Mucosa of stomach (tissue), 1 donor: ENCODE results near the gene TAC4.

Experiments
- H3K27me3 ChIP-seq: one replicate; pipeline ENCODE4 v1.7.0; 2013; ENCODE audit warnings: mild to moderate bottlenecking, low read length; ENCODE audit not compliant: control insufficient read depth, insufficient read depth
- H3K36me3 ChIP-seq: one replicate; pipeline ENCODE4 v1.7.0; 2013; ENCODE audit warnings: low read length; ENCODE audit not compliant: control insufficient read depth, insufficient read depth
- H3K4me1 ChIP-seq: one replicate; pipeline ENCODE4 v1.7.0; 2013; ENCODE audit warnings: mild to moderate bottlenecking, low read length; ENCODE audit not compliant: control insufficient read depth, insufficient read depth
- H3K4me3 ChIP-seq: one replicate; pipeline ENCODE4 v1.7.0; 2013; ENCODE audit warnings: low read length
- H3K9ac ChIP-seq: one replicate; pipeline ENCODE4 v1.7.0; 2013; ENCODE audit warnings: mild to moderate bottlenecking, low read length, moderate library complexity
- H3K9me3 ChIP-seq: one replicate; pipeline ENCODE4 v1.7.0; 2013; ENCODE audit warnings: mild to moderate bottlenecking, low read length, moderate library complexity; ENCODE audit not compliant: control insufficient read depth
- donor health status: Pancreatic carcinoma.

The TAC4 gene

GRCh38 chr17:49820773-49821172, 27.1 kb downstream of the TAC4 start:
- Histone ChIP-seq H3K27me3 (no peaks in the 10 kb centered on the region), H3K9me3 (no peaks in the 10 kb centered on the region), H3K9ac (no peak overlapping the region), H3K4me1 (peaks cover 4% of the 10 kb centered on the region), H3K4me3 (no peak overlapping the region), H3K36me3 (peaks cover 3% of the 10 kb centered on the region)

DNA sequence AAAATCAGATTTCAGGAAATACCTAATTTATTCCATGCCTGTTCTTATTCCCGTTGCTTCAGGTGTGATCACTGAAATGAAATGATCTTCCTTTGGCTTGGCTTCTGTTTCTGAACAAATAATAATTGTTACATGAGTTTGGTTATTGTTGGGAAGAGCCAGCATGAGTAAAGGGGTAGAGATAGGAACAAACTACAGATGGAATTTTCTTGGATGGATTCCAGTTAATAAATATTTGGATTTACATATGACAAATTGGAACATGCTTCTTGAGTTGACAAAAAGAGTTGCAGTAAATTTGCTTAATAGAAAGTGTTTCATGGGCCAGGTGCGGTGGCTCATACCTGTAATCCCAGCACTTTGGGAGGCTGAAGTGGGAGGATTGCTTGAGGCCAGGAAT, 28.2 kb downstream of the TAC4 start:
- Histone ChIP-seq H3K9ac (no peak overlapping the region), H3K4me1 (peaks cover 14% of the 10 kb centered on the region), H3K27me3 (no peaks in the 10 kb centered on the region), H3K9me3 (no peaks in the 10 kb centered on the region), H3K36me3 (peaks cover 3% of the 10 kb centered on the region), H3K4me3 (no peak overlapping the region)

GRCh38 chr17:49819138-49819537, 28.7 kb downstream of the TAC4 start:
- H3K4me3 ChIP-seq = no peak overlapping the region
- no peaks in the 10 kb centered on the region for H3K9me3 ChIP-seq
- H3K27me3 ChIP-seq = no peaks in the 10 kb centered on the region
- H3K9ac ChIP-seq = no peak overlapping the region
- H3K36me3 ChIP-seq = peaks cover 3% of the 10 kb centered on the region
- H3K4me1 ChIP-seq = peaks cover 15% of the 10 kb centered on the region

GRCh38 chr17:49817993-49818392, 29.9 kb downstream of the TAC4 start:
- Histone ChIP-seq H3K9me3 (no peaks in the 10 kb centered on the region), H3K4me1 (peaks cover 15% of the 10 kb centered on the region), H3K36me3 (peaks cover 3% of the 10 kb centered on the region)

GRCh38 chr17:49815761-49816281, 32.0 kb downstream of the TAC4 start:
- peaks cover 15% of the 10 kb centered on the region for H3K4me1 ChIP-seq
- no peaks in the 10 kb centered on the region for H3K36me3 ChIP-seq
- H3K27me3 ChIP-seq = no peaks in the 10 kb centered on the region
- no peak overlapping the region for H3K4me3 ChIP-seq
- H3K9me3 ChIP-seq = no peaks in the 10 kb centered on the region
- no peak overlapping the region for H3K9ac ChIP-seq

More at GRCh38 chr17:49817993-49818392, 29.9 kb downstream of the TAC4 start:
- Histone ChIP-seq H3K27me3 (no peaks in the 10 kb centered on the region), H3K4me3 (no peak overlapping the region), H3K9ac (no peak overlapping the region)

DNA sequence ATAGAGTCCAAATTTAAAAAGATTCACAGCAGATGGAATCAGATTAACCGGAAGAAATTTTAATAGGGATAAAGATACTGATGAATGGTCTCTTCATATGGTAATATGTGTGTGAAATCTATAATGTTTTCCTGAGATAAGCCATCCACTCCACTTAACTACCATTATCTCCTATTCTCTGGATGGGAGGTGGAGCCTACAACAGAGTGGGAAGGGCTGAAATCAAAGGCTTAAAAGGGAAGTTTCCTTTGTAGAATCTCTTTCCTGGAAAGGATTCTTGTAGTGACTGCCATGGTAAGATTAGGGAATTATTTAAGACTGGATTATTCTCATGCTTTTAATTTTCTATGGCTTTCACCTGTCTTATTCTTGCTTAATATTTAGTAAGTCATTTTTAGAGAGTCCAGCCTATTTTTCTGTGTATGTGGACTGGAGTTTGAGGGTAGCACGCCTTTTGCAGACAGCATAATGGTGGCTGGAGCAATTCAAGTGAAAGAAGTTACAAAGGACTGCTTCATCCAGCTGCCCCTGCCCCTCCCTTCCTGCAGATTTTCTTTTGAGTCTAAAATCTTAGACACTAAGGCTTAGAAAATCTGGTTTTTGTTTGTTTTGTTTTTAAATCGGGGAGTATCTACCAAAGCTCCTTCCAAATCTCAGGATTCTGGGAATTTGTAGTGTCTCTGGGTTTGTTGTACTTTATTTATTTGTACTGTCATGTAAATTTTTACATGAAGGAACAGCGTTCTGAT, 32.9 kb downstream of the TAC4 start:
- Histone ChIP-seq H3K9ac (no peak overlapping the region), H3K36me3 (no peaks in the 10 kb centered on the region), H3K9me3 (no peaks in the 10 kb centered on the region), H3K4me3 (no peak overlapping the region), H3K27me3 (no peaks in the 10 kb centered on the region), H3K4me1 (peaks cover 15% of the 10 kb centered on the region)

- Histone ChIP-seq H3K4me1 (no peaks in the 10 kb centered on the region), H3K9ac (no peak overlapping the region), H3K27me3 (no peaks in the 10 kb centered on the region), H3K36me3 (peaks cover 6% of the 10 kb centered on the region), H3K9me3 (no peaks in the 10 kb centered on the region), H3K4me3 (no peak overlapping the region)
Measured at GRCh38 chr17:49809056-49809455, 38.8 kb downstream of the TAC4 start.

- no peak overlapping the region for H3K4me3 ChIP-seq
- H3K27me3 ChIP-seq = no peaks in the 10 kb centered on the region
- H3K9me3 ChIP-seq = no peaks in the 10 kb centered on the region
- peaks cover 5% of the 10 kb centered on the region for H3K36me3 ChIP-seq
- H3K4me1 ChIP-seq = no peaks in the 10 kb centered on the region
- no peak overlapping the region for H3K9ac ChIP-seq
Measured at GRCh38 chr17:49798738-49799137, 49.1 kb downstream of the TAC4 start.

DNA sequence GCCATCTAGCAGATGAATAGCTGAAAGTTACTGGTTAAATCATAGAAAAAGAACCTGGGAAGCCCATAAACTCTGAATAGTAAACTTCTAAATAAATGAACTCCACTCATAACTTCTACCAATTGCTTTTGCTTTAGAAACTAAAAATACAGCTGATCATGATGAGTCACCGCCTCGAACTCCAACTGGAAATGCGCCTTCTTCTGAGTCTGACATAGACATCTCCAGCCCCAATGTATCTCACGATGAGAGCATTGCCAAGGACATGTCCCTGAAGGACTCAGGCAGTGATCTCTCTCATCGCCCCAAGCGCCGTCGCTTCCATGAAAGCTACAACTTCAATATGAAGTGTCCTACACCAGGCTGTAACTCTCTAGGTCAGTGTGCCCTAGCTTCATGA, 49.7 kb downstream of the TAC4 start:
- peaks cover 5% of the 10 kb centered on the region for H3K36me3 ChIP-seq
- no peak overlapping the region for H3K4me3 ChIP-seq
- no peaks in the 10 kb centered on the region for H3K9me3 ChIP-seq
- H3K27me3 ChIP-seq = no peaks in the 10 kb centered on the region
- H3K4me1 ChIP-seq = no peaks in the 10 kb centered on the region
- H3K9ac ChIP-seq = no peak overlapping the region

- Histone ChIP-seq H3K36me3 (peaks cover 5% of the 10 kb centered on the region), H3K27me3 (no peaks in the 10 kb centered on the region), H3K9ac (no peak overlapping the region), H3K4me1 (peaks cover under 1% of the 10 kb centered on the region), H3K9me3 (no peaks in the 10 kb centered on the region), H3K4me3 (no peak overlapping the region)
Measured at GRCh38 chr17:49795372-49795771, 52.5 kb downstream of the TAC4 start.

- Histone ChIP-seq H3K36me3 (peaks cover 5% of the 10 kb centered on the region), H3K4me1 (peaks cover 11% of the 10 kb centered on the region), H3K4me3 (no peak overlapping the region), H3K9ac (no peak overlapping the region), H3K9me3 (no peaks in the 10 kb centered on the region), H3K27me3 (no peaks in the 10 kb centered on the region)
Measured at GRCh38 chr17:49793309-49793708, 54.6 kb downstream of the TAC4 start.

DNA sequence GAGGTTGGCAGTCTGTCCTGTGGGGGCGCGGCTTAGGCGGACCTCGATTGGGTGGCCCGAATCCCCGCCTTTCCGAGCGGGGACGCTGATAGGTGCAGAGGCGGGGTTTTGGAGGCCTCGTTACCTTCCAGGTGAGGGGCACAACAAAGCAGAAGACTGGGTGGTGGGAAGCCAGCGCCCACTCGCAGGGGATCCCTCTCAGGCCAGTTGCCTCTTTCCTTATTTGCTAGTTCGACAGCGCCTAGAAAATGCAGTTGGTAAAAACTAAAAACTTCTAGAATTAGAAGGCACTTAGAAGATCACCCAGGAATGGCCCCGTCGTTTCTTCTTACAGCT, 58.7 kb downstream of the TAC4 start:
- Histone ChIP-seq H3K4me3 (peak overlapping the region; percentile 68), H3K36me3 (no peaks in the 10 kb centered on the region), H3K9ac (peak overlapping the region; percentile 33), H3K4me1 (peaks cover 18% of the 10 kb centered on the region), H3K27me3 (no peaks in the 10 kb centered on the region), H3K9me3 (no peaks in the 10 kb centered on the region)
